Measurements from ENCODE around the gene CLIC4.

DNA sequence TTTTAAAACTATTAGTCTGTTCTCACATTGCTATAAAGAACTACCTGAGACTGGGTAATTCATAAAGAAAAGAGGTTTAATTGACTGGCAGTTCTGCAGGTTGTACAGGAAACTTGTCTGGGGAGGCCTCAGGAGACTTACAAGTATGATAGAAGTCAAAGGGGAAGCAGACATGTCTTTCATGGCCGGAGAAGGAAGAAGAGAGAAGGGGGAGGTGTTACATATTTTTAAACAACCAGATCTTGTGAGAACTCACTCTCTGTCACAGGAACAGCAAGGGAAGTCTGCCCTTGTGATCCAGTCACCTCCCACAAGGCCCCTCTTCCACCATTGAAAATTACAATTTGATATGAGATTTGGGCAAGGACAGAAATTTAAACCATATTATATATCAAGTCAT is 55.9 kb downstream of the CLIC4 start:
- TF ChIP-seq CTCF (IDR thresholded peaks at IDR 0.05) (no peak), POLR2A (IDR thresholded peaks at IDR 0.05) (no peak)
